WI38 (cell line): ENCODE measurements around the gene SELENOI.

ENCODE experiments used
- H3K4me3 ChIP-seq: 2 replicates; pipeline ENCODE4 v1.5.1; 2011; ENCODE audit warnings: low read depth, mild to moderate bottlenecking, control low read depth, low read length
- TF ChIP-seq, protein P1 (sequence below): IDR thresholded peaks from 2 replicates; pipeline ENCODE4 v1.5.1; 2012; ENCODE audit warnings: low read depth, mild to moderate bottlenecking, control low read depth, low read length

SELENOI gene

DNA sequence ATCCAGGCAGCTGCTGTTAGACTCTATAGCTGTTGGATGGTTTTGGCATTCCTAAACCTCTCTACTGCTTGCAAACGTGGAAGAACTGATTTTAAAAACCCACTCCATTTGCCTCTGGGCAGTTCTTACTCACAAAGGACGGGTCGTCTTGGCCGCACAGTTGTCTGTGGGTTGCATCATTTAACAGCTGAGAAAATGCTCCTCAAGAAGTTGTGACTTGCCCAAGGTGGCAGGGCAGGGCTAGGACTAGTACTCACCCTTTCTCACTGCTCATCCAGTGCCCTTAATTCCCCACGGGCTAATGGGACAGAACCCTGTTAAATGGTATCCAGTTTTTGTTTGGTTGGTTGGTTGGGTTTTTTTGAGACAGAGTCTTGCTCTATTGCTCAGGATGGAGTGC, 54.8 kb downstream of the SELENOI start:
- H3K4me3 ChIP-seq: no peak overlapping the region
- TF ChIP-seq, protein P1, sequence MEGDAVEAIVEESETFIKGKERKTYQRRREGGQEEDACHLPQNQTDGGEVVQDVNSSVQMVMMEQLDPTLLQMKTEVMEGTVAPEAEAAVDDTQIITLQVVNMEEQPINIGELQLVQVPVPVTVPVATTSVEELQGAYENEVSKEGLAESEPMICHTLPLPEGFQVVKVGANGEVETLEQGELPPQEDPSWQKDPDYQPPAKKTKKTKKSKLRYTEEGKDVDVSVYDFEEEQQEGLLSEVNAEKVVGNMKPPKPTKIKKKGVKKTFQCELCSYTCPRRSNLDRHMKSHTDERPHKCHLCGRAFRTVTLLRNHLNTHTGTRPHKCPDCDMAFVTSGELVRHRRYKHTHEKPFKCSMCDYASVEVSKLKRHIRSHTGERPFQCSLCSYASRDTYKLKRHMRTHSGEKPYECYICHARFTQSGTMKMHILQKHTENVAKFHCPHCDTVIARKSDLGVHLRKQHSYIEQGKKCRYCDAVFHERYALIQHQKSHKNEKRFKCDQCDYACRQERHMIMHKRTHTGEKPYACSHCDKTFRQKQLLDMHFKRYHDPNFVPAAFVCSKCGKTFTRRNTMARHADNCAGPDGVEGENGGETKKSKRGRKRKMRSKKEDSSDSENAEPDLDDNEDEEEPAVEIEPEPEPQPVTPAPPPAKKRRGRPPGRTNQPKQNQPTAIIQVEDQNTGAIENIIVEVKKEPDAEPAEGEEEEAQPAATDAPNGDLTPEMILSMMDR: no peak

DNA sequence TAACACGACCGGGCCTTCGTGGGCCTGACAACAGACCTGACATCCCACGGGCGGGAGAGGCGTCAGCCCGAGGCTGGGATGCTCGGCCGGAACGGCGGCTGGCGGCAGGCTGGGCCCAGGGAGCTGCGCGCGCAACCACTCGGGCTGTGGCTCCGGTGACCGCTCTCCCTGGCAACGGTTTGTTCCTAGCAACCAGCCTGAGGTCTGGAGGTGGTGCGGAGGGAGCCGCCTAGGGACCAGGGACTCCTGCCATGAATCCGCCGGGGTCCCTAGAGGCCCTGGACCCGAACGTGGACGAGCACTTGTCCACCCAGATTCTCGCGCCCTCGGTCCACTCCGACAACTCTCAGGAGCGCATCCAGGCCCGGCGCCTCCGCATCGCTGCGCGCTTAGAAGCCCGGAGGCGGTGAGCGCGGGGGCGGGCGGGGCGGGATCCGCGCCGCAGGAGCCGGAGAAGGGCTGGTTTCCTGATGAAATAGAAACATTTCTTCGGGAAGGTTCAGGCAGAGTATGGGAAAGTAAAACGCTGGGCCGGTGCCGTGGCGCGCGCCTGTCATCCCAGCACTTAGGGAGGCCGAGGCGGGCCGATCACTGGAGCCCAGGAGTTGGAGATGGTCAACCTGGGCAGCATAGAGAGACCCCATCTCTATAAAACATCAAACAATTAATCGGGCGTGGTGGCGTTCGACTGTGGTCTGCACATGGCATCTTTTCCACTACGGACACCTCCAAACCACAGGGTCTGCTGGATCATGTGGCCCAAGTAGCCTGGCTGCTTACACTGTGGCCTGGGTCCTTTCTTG, 56.0 kb downstream of the SELENOI start, which contains the start of gene DRC1:
DRC1 (plus strand) TSS at position 182 of the 803 bp plus-strand sequence; CDS start at position 252, 70 bp downstream.
- TF ChIP-seq, protein P1: no peak
- H3K4me3 ChIP-seq: peak within 1 kb of the TSS; percentile 52

DNA sequence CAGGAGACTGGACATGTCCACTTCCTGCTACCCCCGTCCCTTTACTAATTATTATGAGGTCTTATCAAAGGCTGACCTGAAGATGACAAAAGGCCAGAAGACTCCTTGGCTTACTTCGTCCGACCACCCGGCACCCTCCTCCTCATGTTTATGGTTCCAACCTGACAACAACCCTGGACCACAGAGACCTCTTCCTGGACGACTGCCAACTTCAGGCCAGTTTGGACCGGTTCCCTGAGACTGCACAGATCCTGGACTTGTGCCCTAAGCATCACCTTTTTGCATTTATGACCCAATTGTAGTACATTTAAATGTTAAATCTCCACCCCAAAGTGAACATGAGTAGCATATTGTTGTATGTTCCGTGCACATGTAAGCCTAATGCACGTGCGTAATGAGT, 61.6 kb downstream of the SELENOI start:
- TF ChIP-seq, protein P1: no peak
- no peak overlapping the region for H3K4me3 ChIP-seq

DNA sequence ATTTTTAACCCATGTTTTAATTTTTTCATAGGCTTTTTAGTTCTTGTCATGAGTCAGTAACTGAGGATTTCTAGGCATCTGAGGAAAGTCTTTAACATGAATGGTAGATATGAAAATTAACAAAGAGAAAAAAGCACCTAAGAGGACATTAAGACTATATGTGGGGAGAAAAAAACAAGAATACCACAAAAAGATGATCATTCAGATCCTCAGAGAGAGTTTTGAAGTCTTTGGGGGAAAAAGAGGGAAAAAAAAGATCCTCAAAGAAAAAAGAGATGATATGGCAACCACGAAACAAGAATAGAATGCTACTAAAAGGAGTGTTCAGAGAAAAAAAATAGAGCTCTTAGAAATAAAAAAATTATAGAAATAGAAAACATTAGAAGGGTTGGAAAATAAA, 63.8 kb downstream of the SELENOI start:
- TF ChIP-seq, protein P1: no peak
- H3K4me3 ChIP-seq: no peak overlapping the region

DNA sequence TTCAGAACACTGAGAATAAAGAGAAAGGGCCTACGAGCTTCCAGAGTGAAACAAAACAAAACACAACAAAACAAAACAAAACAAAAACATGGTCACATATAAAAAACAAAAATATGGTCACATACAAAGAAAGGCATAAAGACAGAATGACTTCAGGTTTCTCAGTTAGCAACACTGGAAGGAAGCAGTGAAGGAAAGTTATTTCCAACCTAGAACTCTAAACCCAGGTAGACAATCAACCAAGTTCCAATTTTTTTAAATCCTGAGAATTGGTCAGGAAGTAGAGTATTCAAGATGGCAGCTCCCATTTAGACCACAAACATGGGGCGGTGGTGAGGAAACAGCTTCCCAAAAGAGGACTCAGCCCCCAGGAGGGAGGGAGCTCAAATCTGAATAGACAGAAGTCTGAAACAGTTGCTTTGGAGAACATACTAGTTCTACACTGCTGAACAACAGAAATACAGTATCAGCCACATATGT, 64.9 kb downstream of the SELENOI start:
- TF ChIP-seq, protein P1: no peak
- H3K4me3 ChIP-seq: no peak overlapping the region

DNA sequence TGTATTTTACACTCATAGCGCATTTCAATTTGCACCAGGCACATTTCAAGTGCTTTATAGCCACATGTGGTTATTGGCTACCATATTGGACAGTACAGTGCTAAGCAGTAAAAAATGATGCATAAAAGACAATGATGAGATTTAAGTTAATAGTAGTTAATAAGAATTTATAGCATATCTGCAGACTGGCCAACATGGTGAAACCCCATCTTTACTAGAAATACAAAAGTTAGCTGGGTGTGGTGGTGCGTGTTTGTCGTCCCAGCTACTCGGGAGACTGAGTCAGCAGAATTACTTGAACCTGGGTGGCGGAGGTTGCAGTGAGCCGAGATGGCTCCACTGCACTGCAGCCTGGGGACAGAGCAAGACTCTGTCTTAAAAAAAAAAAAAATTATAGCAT, 65.5 kb downstream of the SELENOI start:
- TF ChIP-seq, protein P1: no peak
- H3K4me3 ChIP-seq: no peak overlapping the region

DNA sequence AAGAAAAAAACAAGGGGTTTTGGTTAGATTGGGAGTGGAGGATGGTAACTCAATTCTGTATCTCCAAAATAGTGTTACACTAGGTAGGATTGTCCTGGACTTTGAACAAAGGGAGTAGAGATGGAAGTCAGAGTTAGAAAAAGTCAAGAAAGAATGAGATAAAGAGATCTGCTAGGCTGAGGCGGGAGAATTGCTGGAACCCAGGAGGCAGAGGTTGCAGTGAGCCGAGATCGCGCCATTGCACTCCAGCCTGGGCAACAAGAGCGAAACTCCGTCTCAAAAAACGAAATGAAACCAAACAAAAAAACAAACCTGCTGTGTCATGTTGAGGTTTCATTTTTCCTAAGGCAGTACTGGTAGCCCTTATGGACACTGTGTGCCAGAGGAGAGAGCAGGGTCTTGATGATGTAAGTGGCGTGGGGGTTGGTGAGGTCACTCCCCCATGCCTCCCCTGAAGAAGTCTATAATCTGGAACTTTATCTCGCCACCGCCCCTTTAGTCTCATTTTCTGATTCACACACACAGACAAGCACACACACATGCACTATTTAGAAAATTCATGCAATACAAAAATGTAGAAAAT, 66.2 kb downstream of the SELENOI start:
- H3K4me3 ChIP-seq: no peak overlapping the region
- TF ChIP-seq, protein P1: no peak
